Activated CD8-positive, alpha-beta memory T cell treated with anti-CD3 and anti-CD28 coated beads for 4 hours (primary cell): Measurements from ENCODE around the gene LENG8.
"Not testable (repeated sequence)": the region's sequence is repeated elsewhere in the genome, so short reads cannot be mapped to it uniquely, and the experiment has no call there.

Experiments
- DNase-seq, 2 donors: peaks; one replicate each; pipeline ENCODE4 v3.0.0-alpha.2; 2020; ENCODE audit warnings: low read depth in 2 of 2

The LENG8 gene

GRCh38 chr19:54460230-54461005, 11.4 kb downstream of the LENG8 start:
- DNase-seq, result no peak

GRCh38 chr19:54461210-54461609, 12.2 kb downstream of the LENG8 start:
- no peak for DNase-seq

- DNase-seq, result no peak
Measured at GRCh38 chr19:54461613-54462012, 12.6 kb downstream of the LENG8 start.

GRCh38 chr19:54462047-54462654, 13.2 kb downstream of the LENG8 start:
- DNase-seq, result no peak

GRCh38 chr19:54462655-54463530, 13.9 kb downstream of the LENG8 start:
- DNase-seq, result no peak

- DNase-seq, result peak; percentile 77 to 91
Measured at GRCh38 chr19:54463531-54464043, 14.6 kb downstream of the LENG8 start, which contains the start of gene LENG9. LENG9 (minus strand) TSS chr19:54463778; CDS start chr19:54463526, 252 bp downstream.

GRCh38 chr19:54464044-54464629, 15.1 kb downstream of the LENG8 start:
- peak; percentile 36 to 72 for DNase-seq

- DNase-seq, result no peak
Measured at GRCh38 chr19:54464630-54465425, 15.8 kb downstream of the LENG8 start.

- DNase-seq, result no peak
Measured at GRCh38 chr19:54465426-54466109, 16.6 kb downstream of the LENG8 start.

GRCh38 chr19:54466110-54466480, 17.1 kb downstream of the LENG8 start:
- not testable (repeated sequence) for DNase-seq

- no peak for DNase-seq
Measured at GRCh38 chr19:54469496-54469934, 20.5 kb downstream of the LENG8 start.

- DNase-seq, result no peak
Measured at GRCh38 chr19:54470276-54470887, 21.4 kb downstream of the LENG8 start.

- no peak for DNase-seq
Measured at GRCh38 chr19:54470991-54471782, 22.2 kb downstream of the LENG8 start.

- DNase-seq, result no peak
Measured at GRCh38 chr19:54473071-54473891, 24.3 kb downstream of the LENG8 start, which contains the start of gene CDC42EP5. CDC42EP5 (minus strand) TSS chr19:54473296; CDS start chr19:54465547, 7,749 bp downstream.

GRCh38 chr19:54473892-54474372, 24.9 kb downstream of the LENG8 start:
- no peak for DNase-seq

GRCh38 chr19:54475706-54476105, 26.7 kb downstream of the LENG8 start:
- DNase-seq, result no peak

- DNase-seq, result no peak
Measured at GRCh38 chr19:54477650-54478049, 28.7 kb downstream of the LENG8 start.
